Gastroesophageal sphincter (tissue), 3 donors: ENCODE results near the gene NRSN2.

Experiments
- CTCF ChIP-seq, 4 experiments: fragments of 200-600 bp in 2 of 4; fragments of 450-650 bp in 2 of 4; sonication (generic) in 1 of 4; IDR thresholded peaks; one replicate each; pipeline ENCODE4 v1.5.1; 2017 to 2019; ENCODE audit warnings: antibody characterized with exemption in 4 of 4, mild to moderate bottlenecking in 2 of 4, moderate library complexity in 2 of 4
- EP300 ChIP-seq: sonication (generic); formaldehyde crosslinking; IDR thresholded peaks from one replicate; pipeline ENCODE4 v1.6.1; 2017; ENCODE audit warnings: antibody characterized with exemption, mild to moderate bottlenecking
- POLR2A ChIP-seq, 2 donors: fragments of 450-650 bp; IDR thresholded peaks; one replicate each; pipeline ENCODE4 v1.6.1; 2017; ENCODE audit warnings: antibody characterized with exemption in 2 of 2, mild to moderate bottlenecking in 2 of 2, moderate library complexity in 1 of 2
- POLR2AphosphoS5 ChIP-seq: sonication (generic); formaldehyde crosslinking; IDR thresholded peaks from one replicate; pipeline ENCODE4 v1.6.1; 2017; ENCODE audit warnings: antibody characterized with exemption

- TF ChIP-seq CTCF (IDR thresholded peaks at IDR 0.05): no peak
- TF ChIP-seq EP300: no peak
- TF ChIP-seq POLR2AphosphoS5: no peak
- TF ChIP-seq POLR2A (IDR thresholded peaks at IDR 0.05): no peak
Observed at GRCh38 chr20:389220-389619, 42.3 kb downstream of the NRSN2 start.
